Esophagus squamous epithelium (tissue), 4 donors: Measurements from ENCODE around the gene HLF.

Experiments
- POLR2A ChIP-seq, 4 donors: fragments of 450-650 bp; IDR thresholded peaks; one replicate each; pipeline ENCODE4 v1.6.1; 2017; ENCODE audit warnings: antibody characterized with exemption in 4 of 4, mild to moderate bottlenecking in 4 of 4, moderate library complexity in 3 of 4
- TF ChIP-seq, protein P1 (sequence below), 6 experiments: fragments of 450-650 bp in 4 of 6; fragments of 200-600 bp in 2 of 6; sonication (generic) in 2 of 6; IDR thresholded peaks; one replicate each; pipeline ENCODE4 v1.5.1; 2016 to 2019; ENCODE audit warnings: antibody characterized with exemption in 6 of 6, mild to moderate bottlenecking in 4 of 6, moderate library complexity in 4 of 6

DNA sequence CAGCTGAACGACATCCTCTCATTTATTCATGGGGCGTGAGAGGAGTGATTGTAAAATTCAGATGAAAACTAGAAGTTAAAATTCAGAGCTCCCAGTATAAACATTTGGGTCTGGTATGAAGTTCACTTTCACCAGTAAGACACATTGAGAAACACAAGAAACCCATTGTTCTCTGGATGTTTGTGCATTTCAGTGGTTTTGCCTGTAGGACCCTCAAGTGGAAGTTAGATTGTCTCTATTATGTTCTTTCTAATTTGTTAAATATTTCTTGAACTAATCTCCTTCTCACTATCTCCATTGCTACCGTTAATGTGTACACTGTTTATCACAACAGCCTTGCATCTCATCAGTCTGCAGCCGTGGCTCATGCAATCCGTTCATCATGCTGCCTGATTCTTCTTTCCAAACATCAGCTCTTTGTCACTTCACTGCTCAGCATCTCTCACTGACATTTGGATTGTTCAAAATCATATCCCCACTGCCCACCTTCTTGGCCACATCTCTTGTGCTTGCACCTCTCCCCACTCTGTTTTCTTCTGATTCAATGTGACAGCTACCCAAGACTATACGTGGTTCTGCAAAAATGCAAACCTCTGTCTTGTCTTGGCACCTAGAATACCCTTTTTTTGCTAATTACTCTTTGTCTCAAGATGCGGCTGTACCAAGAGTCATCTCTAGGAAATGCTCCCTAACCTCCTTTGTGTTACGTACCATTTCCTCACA lies 49.5 kb downstream of the HLF start:
- TF ChIP-seq POLR2A (IDR thresholded peaks at IDR 0.05): no peak
- TF ChIP-seq, protein P1, sequence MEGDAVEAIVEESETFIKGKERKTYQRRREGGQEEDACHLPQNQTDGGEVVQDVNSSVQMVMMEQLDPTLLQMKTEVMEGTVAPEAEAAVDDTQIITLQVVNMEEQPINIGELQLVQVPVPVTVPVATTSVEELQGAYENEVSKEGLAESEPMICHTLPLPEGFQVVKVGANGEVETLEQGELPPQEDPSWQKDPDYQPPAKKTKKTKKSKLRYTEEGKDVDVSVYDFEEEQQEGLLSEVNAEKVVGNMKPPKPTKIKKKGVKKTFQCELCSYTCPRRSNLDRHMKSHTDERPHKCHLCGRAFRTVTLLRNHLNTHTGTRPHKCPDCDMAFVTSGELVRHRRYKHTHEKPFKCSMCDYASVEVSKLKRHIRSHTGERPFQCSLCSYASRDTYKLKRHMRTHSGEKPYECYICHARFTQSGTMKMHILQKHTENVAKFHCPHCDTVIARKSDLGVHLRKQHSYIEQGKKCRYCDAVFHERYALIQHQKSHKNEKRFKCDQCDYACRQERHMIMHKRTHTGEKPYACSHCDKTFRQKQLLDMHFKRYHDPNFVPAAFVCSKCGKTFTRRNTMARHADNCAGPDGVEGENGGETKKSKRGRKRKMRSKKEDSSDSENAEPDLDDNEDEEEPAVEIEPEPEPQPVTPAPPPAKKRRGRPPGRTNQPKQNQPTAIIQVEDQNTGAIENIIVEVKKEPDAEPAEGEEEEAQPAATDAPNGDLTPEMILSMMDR (IDR thresholded peaks at IDR 0.05): no peak
